HG02943 (cell line): ENCODE data around the gene NXF1.

Experiments used
- ATAC-seq: cut with Tn5 transposase; IDR thresholded peaks from one replicate; pipeline ENCODE4 v1.9.1; 2021; ENCODE audit warnings: mild to moderate bottlenecking, low read depth, moderate library complexity; ENCODE audit not compliant: unreplicated experiment

NXF1 gene

DNA sequence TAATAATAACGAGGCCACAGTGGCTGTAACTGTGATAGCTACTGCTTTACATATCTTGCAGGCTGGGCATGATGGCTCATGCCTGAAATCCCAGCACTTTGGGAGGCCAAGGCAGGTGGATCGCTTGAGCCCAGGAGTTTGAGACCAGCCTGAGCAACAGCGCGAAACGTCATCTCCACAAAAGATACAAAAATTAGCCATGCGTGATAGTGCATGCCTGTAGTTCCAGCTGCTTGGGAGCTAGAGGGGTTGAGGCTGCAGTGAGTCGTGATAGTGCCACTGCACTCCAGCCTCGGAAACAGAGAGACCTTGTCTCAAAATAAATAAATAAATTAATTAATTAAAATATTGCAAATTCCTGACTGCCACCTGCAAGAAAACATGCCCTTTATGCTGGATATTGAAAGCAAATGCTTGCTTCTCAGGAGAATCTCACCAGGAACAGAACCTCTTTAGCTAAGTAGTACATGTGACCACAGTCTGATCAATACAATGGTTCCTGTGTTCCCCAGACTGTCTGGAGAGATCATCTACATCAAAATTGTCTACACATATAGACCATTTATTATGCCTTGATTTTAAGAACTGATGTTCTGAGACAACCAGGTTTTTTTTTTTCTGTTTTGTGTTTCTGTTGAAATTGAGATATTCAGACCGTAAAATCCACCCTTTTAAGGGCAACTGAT, 57.6 kb downstream of the NXF1 start:
- no peak for ATAC-seq
